ENCODE measurements around the gene COMT.

COMT gene

GRCh38 chr22:19977296-19978243 is 36.0 kb downstream of the COMT start:
- H3K27ac ChIP-seq: no peak overlapping the region
- no peak for DNase-seq
- H3K4me3 ChIP-seq (ENCODE audit: low read depth, low read length): no peak overlapping the region
- TF ChIP-seq CTCF (IDR thresholded peaks at IDR 0.05; ENCODE audit: low read depth, low read length, missing control alignments): no peak
- in situ Hi-C loops (cut with HindIII; ENCODE audit: low pct_ligation_motif_present, low sequenced_read_pairs): no loop called here
- no peaks in the 10 kb centered on the region for H3K36me3 ChIP-seq (replicated peaks)
- H3K27me3 ChIP-seq (replicated peaks): no peaks in the 10 kb centered on the region

- Histone ChIP-seq H3K4me3 (ENCODE audit: low read depth, low read length) (no peak overlapping the region), H3K27ac (no peak overlapping the region), H3K27me3 (replicated peaks) (no peaks in the 10 kb centered on the region), H3K36me3 (replicated peaks) (no peaks in the 10 kb centered on the region)
- no peak for DNase-seq
- in situ Hi-C loops (cut with HindIII; ENCODE audit: low pct_ligation_motif_present, low sequenced_read_pairs): no loop called here
- TF ChIP-seq CTCF (IDR thresholded peaks at IDR 0.05; ENCODE audit: low read depth, low read length, missing control alignments): no peak
Observed at GRCh38 chr22:19978748-19979147, 37.2 kb downstream of the COMT start.

- DNase-seq: no peak
- no peaks in the 10 kb centered on the region for H3K36me3 ChIP-seq (replicated peaks)
- no peak overlapping the region for H3K4me3 ChIP-seq (ENCODE audit: low read depth, low read length)
Observed at GRCh38 chr22:19979712-19980493, 38.3 kb downstream of the COMT start.

GRCh38 chr22:19980766-19981165 is 39.2 kb downstream of the COMT start:
- no peak for TF ChIP-seq CTCF (IDR thresholded peaks at IDR 0.05; ENCODE audit: low read depth, low read length, missing control alignments)
- no peaks in the 10 kb centered on the region for H3K27me3 ChIP-seq (replicated peaks)
- no peak for DNase-seq
- H3K4me3 ChIP-seq (ENCODE audit: low read depth, low read length): no peak overlapping the region
- no peak overlapping the region for H3K27ac ChIP-seq
- no peaks in the 10 kb centered on the region for H3K36me3 ChIP-seq (replicated peaks)
- in situ Hi-C loops (cut with HindIII; ENCODE audit: low pct_ligation_motif_present, low sequenced_read_pairs): no loop called here

More at GRCh38 chr22:19979712-19980493, 38.3 kb downstream of the COMT start:
- no peak for TF ChIP-seq CTCF (IDR thresholded peaks at IDR 0.05; ENCODE audit: low read depth, low read length, missing control alignments)
- Histone ChIP-seq H3K27ac (no peak overlapping the region), H3K27me3 (replicated peaks) (no peaks in the 10 kb centered on the region)
- in situ Hi-C loops (cut with HindIII; ENCODE audit: low pct_ligation_motif_present, low sequenced_read_pairs): no loop called here

- Histone ChIP-seq H3K27me3 (replicated peaks) (no peaks in the 10 kb centered on the region), H3K36me3 (replicated peaks) (no peaks in the 10 kb centered on the region), H3K27ac (no peak overlapping the region), H3K4me3 (ENCODE audit: low read depth, low read length) (no peak overlapping the region)
- DNase-seq: no peak
- TF ChIP-seq CTCF (IDR thresholded peaks at IDR 0.05; ENCODE audit: low read depth, low read length, missing control alignments): no peak
- in situ Hi-C loops (cut with HindIII; ENCODE audit: low pct_ligation_motif_present, low sequenced_read_pairs): no loop called here
Observed at GRCh38 chr22:19981171-19981960, 39.8 kb downstream of the COMT start.

All from brain microvascular endothelial cell (primary cell).